ENCODE measurements around the gene TRIM15. TPM values are rescaled to one million over a fixed set of nuclear protein-coding genes. Genes with fewer than 3 reads are reported as not detected.

Gene TRIM15
- total RNA-seq, 1 donor from 2014 or later = not detected

- DNase-seq (ENCODE audit: low read depth in 2 of 2) = no peak
Measured at GRCh38 chr6:30145818-30146217, 17.5 kb upstream of the TRIM15 start.

GRCh38 chr6:30147096-30147495, 16.2 kb upstream of the TRIM15 start:
- no peak for DNase-seq (ENCODE audit: low read depth in 2 of 2)

- peak in 1 of 2 donors; percentile 22 for DNase-seq (ENCODE audit: low read depth in 2 of 2)
Measured at GRCh38 chr6:30149234-30149633, 14.1 kb upstream of the TRIM15 start.

- DNase-seq (ENCODE audit: low read depth in 2 of 2) = no peak
Measured at GRCh38 chr6:30149858-30150550, 13.3 kb upstream of the TRIM15 start.

GRCh38 chr6:30150671-30151395, 12.5 kb upstream of the TRIM15 start:
- DNase-seq (ENCODE audit: low read depth in 2 of 2) = no peak

- no peak for DNase-seq (ENCODE audit: low read depth in 2 of 2)
Measured at GRCh38 chr6:30151580-30151979, 11.8 kb upstream of the TRIM15 start.

GRCh38 chr6:30152016-30152673, 11.2 kb upstream of the TRIM15 start:
- DNase-seq (ENCODE audit: low read depth in 2 of 2) = peak in 1 of 2 donors; percentile 20

- no peak for DNase-seq (ENCODE audit: low read depth in 2 of 2)
Measured at GRCh38 chr6:30152910-30153610, 10.3 kb upstream of the TRIM15 start.

GRCh38 chr6:30154061-30154460, 9.3 kb upstream of the TRIM15 start:
- DNase-seq (ENCODE audit: low read depth in 2 of 2) = no peak

GRCh38 chr6:30154709-30155519, 8.4 kb upstream of the TRIM15 start:
- DNase-seq (ENCODE audit: low read depth in 2 of 2) = peak; percentile 59 to 64

- DNase-seq (ENCODE audit: low read depth in 2 of 2) = no peak
Measured at GRCh38 chr6:30155520-30156261, 7.7 kb upstream of the TRIM15 start.

- DNase-seq (ENCODE audit: low read depth in 2 of 2) = peak; percentile 74 to 90
Measured at GRCh38 chr6:30156262-30156599, 7.1 kb upstream of the TRIM15 start.

GRCh38 chr6:30156774-30157173, 6.6 kb upstream of the TRIM15 start:
- no peak for DNase-seq (ENCODE audit: low read depth in 2 of 2)

GRCh38 chr6:30157581-30157980, 5.8 kb upstream of the TRIM15 start:
- no peak for DNase-seq (ENCODE audit: low read depth in 2 of 2)

- no peak for DNase-seq (ENCODE audit: low read depth in 2 of 2)
Measured at GRCh38 chr6:30157999-30158398, 5.3 kb upstream of the TRIM15 start.

GRCh38 chr6:30158475-30159040, 4.8 kb upstream of the TRIM15 start:
- DNase-seq (ENCODE audit: low read depth in 2 of 2) = no peak

GRCh38 chr6:30160008-30160784, 3.1 kb upstream of the TRIM15 start:
- no peak for DNase-seq (ENCODE audit: low read depth in 2 of 2)

GRCh38 chr6:30160785-30161531, 2.4 kb upstream of the TRIM15 start, which contains the start of gene TRIM10:
Gene TRIM10 (minus strand): TSS chr6:30161211. CDS start chr6:30160858, 353 bp downstream.
- DNase-seq (ENCODE audit: low read depth in 2 of 2) = no peak

Data from lung microvascular endothelial cell (primary cell).